GM10266 (cell line): ENCODE data around the gene UBASH3A.
"Not testable (repeated sequence)": the region's sequence is repeated elsewhere in the genome, so short reads cannot be mapped to it uniquely, and the experiment has no call there.

Experiments
- DNase-seq: peaks from one replicate; pipeline ENCODE4 v3.0.0; 2012; ENCODE audit errors: extremely low spot score
- CTCF ChIP-seq: IDR thresholded peaks from 2 replicates; pipeline ENCODE4 v1.5.1; 2012; ENCODE audit warnings: mild to moderate bottlenecking, low read depth; ENCODE audit not compliant: control insufficient read depth, insufficient read depth; ENCODE audit errors: missing control alignments

The UBASH3A gene

GRCh38 chr21:42468491-42469131 lies 64.9 kb downstream of the UBASH3A start:
- DNase-seq = no peak
- TF ChIP-seq CTCF = no peak

GRCh38 chr21:42469272-42469671 lies 65.6 kb downstream of the UBASH3A start:
- TF ChIP-seq CTCF = no peak
- no peak for DNase-seq

GRCh38 chr21:42469726-42470125 lies 66.0 kb downstream of the UBASH3A start:
- DNase-seq = not testable (repeated sequence)

GRCh38 chr21:42471206-42471605 lies 67.5 kb downstream of the UBASH3A start:
- TF ChIP-seq CTCF = no peak
- no peak for DNase-seq

- TF ChIP-seq CTCF = no peak
- DNase-seq = no peak
Observed at GRCh38 chr21:42471716-42472330, 68.1 kb downstream of the UBASH3A start.

GRCh38 chr21:42472521-42472920 lies 68.8 kb downstream of the UBASH3A start:
- no peak for TF ChIP-seq CTCF
- DNase-seq = no peak

GRCh38 chr21:42473498-42474042 lies 69.9 kb downstream of the UBASH3A start:
- TF ChIP-seq CTCF = no peak
- DNase-seq = no peak
